Activated naive CD8-positive, alpha-beta T cell treated with anti-CD3 and anti-CD28 coated beads, Interleukin-2, amount 50 U/mL, for 16 hours (primary cell): ENCODE data around the gene PLCG2.
"Not testable (repeated sequence)": the region's sequence is repeated elsewhere in the genome, so short reads cannot be mapped to it uniquely, and the experiment has no call there.

ENCODE experiments used
- DNase-seq: peaks from one replicate; pipeline ENCODE4 v3.0.0-alpha.2; 2020; ENCODE audit warnings: low read depth, low spot score

The PLCG2 gene

GRCh38 chr16:81938326-81939163 lies 159.5 kb downstream of the PLCG2 start:
- DNase-seq, result no peak

DNA sequence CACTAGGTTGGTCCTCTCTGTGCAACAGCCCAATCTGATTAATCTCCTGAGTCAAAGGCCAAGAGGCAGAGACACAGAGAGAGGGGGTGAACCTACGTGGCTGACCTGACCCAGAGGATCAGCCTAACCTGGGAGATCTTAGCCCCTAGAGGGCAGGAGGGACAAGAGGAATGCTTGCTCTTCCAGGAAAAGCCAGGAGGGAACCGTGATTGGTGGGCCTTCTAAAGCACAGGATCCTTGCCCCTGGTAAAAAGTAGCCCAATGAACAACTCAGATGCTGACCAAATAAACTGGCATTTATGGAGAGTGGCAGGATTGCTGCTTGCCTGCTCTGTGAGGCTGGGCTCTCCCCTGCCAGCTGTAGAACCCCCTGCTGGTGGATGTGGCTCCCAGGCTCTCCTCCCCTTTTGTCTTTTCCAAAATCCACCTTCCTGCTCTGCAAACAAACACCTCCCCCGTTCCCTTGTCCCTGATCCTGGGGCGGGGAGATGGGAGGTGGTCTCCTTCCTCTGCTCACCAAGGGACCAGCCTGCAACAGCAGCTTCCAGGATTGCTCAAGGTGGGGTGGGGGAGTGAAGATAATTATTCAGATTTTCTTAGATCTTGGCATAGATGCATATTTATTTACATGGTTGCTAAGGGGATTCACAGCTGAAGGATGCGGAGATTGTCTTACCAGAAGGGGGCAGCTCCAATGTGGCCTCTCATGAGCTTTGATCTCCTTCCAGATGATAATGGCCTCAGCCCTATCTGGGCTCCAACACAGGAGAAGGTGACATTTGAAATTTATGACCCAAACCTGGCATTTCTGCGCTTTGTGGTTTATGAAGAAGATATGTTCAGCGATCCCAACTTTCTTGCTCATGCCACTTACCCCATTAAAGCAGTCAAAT lies 160.3 kb downstream of the PLCG2 start:
- DNase-seq, result no peak

DNA sequence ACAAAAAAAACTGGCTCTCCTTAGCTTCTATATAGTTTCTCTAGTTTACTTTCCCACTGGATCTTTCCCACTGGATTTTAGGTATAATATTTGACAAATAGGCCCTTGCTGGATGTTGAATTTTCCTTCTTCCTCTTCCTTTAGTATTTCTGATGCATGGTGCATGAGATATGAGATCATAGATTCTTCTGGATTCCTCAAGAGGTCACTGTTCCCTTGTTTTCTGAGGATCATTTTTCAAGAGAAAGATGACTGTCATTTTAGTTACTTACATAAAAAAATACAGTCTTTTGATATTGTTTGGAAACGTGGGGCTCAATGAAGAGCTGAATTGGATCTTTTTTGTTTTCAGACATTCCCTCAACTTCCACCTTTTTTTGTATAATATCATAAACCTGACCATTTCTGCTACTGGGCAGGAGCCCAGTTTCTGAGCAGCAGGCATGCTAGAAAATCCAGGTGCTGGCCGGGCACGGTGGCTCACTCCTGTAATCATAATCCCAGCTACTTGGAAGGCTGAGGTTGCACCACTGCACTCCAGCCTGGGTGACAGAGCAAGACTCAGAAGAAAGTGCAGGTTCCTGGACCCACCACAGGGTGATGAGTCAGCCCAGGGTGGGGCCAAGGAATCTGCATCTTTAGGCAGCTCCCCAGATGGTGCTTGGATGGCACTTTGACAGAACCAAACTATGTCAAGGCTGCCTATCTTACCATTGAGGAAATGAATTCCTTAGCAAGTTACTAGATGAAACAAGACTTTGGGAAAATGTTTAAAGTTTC lies 161.9 kb downstream of the PLCG2 start:
- DNase-seq, result no peak

DNA sequence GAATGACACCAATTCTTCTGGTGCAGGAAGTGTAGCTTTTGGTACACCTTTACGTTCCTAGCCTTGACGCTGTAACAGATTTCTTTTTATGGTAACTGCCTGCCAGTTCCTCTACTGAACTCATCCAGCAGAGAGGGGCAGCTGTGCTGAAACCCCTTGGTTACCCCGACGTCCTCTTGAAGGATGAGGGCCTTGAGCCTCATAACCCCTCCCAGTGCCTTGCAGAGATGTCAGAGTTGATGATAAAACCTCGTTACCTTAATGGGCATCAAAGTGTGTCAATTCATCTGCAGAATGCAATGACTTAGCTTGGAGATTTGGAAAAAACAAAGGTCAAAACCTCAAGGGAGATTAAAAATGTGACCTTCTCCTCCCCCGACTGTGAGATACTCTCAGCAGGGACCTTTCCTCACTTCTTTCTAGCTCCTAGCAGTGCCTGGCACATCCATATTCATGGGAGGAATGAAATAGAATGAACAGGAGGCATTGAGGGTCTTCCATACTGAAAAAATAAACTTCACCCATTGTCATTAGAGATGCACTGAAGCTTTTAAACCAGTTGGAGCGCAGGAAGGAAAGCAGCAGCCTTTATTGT lies 163.0 kb downstream of the PLCG2 start:
- DNase-seq, result no peak

GRCh38 chr16:81945665-81946064 lies 166.6 kb downstream of the PLCG2 start:
- DNase-seq, result no peak

GRCh38 chr16:81946206-81946605 lies 167.1 kb downstream of the PLCG2 start:
- DNase-seq, result no peak

DNA sequence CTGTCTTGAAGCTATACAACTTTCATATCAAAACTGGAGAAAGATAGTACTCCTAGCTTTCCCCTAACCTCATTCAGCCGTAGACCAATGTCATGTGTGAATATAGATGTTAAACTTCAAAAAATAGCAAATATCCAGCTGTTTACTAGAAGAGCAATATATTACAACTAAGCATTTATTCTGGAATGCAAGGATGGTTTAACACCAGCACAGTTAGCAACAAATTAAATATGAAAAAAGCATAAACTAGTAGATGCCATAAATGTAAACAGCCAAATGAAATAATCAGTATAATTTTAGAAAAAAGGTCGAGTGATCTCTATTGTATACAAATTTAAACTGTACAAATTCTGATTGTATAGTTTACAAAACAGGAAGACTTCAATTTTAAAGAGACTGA lies 172.5 kb downstream of the PLCG2 start:
- DNase-seq, result no peak

DNA sequence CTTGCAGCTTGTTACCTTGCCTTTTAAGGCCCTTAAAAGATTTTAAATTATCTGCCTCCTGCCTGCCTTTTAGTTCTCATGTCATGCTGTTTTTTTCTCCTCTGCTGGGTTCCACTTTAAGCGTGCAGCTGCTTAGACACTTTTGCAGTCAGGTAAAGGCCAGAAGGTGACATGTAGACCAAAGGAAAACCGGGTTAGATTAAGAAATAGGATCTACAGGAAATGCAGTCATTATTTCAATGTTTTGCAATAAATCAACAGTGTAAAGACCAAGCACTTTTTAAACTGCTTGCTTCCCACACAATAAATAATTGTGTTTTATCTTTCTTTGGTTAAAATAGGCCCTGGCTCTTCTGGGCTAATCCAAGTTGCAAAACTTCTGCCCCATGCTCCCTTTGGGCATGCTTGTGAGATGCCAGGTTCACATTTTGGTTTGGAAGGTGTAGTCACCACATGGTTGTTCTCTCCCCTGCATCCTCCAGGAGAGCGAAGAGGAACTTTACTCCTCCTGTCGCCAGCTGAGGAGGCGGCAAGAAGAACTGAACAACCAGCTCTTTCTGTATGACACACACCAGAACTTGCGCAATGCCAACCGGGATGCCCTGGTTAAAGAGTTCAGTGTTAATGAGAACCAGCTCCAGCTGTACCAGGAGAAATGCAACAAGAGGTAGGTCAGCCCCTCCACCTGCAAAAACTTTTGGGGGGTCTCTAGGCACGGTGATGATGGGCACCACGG lies 177.3 kb downstream of the PLCG2 start:
- DNase-seq, result no peak

DNA sequence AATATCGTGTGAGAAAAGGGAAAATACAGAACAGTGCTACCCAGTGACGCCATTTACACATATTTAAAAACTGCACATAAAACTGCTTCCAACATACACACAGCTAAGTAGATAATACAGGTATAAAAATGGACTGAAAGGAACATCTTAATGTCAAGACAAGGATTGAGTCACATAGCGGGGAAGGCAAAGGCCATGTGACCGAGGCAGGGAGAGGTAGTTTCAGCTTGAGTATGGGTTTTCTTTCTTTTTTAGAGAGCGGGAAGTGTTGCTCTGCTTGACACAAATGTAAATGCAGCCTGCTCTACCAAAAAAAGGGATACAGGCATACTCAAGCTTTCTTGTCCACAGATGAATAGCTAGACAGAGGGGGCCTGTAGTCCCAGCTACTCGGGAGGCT lies 185.7 kb downstream of the PLCG2 start:
- no peak for DNase-seq

- DNase-seq, result no peak
Measured at GRCh38 chr16:81967358-81967757, 188.3 kb downstream of the PLCG2 start.

- DNase-seq, result no peak
Measured at GRCh38 chr16:81971853-81972252, 192.8 kb downstream of the PLCG2 start.

- DNase-seq, result no peak
Measured at GRCh38 chr16:81973737-81974136, 194.6 kb downstream of the PLCG2 start.

DNA sequence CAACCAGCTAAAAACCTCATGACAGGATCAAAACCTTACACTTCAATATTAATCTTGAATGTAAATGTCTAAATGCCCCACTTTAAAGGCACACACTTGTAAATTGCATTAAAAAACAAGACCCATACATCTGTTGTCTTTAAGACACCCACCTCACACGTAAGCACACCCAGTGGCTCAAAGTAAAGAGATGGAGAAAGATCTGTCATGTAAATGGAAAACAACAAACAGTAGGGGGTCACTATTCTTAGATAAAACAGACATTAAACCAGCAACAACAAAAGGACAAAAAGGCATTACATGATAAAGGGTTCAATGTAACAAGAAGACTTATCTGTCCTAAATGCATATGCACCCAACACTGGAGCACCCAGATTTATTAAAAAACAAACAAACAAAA lies 196.5 kb downstream of the PLCG2 start:
- no peak for DNase-seq

DNA sequence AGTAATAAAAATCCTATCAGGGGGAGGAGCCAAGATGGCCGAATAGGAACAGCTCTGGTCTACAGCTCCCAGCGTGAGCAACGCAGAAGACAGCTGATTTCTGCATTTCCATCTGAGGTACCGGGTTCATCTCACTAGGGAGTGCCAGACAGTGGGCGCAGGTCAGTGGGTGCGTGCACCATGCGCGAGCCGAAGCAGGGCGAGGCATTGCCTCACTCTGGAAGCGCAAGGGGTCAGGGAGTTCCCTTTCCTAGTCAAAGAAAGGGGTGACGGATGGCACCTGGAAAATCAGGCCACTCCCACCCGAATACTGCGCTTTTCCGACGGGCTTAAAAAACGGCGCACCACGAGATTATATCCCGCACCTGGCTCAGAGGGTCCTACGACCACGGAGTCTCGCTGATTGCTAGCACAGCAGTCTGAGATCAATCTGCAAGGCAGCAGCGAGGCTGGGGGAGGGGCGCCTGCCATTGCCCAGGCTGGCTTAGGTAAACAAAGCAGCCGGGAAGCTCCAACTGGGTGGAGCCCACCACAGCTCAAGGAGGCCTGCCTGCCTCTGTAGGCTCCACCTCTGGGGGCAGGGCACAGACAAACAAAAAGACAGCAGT lies 198.3 kb downstream of the PLCG2 start:
- DNase-seq, result not testable (repeated sequence)

DNA sequence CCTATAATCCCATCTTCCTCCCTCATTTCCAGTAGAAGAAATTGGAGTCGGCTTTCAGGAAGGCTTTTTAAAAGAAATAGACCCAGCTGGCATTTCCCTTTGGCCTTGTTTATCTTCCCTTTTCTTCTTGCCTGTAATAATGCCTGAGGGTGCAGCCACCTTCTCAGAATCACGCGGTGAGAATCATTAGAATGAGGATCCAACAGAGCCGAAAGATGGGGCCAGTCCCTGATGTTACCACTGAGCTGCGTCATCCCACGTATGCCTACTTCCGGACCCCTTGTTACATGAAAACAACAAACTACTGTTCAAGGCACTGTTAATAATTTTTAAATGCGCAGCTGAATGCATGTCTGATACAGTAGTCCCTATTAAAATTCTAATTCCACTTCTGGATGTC lies 208.0 kb downstream of the PLCG2 start:
- no peak for DNase-seq

DNA sequence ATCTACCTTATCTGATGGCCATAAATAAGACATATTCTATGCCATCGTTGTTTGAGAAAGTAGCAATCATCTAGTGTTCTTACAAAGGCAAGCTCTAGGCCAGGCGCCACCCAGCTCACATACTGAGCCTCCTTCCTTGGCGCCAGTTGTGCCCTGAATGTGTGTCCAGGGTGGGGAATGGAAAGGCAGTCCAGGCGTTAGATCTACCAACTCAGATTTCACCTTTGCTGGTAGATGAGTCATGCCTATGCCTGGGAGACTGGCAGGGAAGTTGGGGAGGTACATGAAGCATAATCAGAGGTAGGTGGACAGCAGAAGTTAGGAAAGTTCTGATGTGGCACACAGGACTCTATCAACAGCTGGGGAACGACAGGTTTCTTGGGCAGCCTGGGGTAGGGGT lies 208.6 kb downstream of the PLCG2 start:
- DNase-seq, result no peak

- DNase-seq, result no peak
Measured at GRCh38 chr16:81992859-81993258, 213.8 kb downstream of the PLCG2 start.

DNA sequence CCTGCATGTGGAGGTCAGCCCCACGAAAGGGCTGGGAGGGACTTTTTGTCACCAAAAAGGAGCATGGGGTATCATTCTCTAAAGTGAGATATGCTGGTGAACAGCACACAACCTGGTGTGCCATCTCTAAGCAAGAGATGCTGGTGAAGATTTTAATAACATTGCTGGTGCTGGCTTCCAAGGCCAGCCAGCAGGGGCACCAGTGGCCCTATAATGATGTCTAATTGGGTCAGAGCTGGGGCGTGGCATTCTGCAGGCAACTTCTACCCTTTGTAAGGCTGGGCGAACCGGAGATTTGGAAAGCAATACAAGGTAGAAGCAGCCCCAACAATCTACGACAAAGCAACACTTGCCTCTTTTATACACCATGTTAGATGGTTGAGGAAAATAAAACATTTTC lies 215.4 kb downstream of the PLCG2 start:
- no peak for DNase-seq

DNA sequence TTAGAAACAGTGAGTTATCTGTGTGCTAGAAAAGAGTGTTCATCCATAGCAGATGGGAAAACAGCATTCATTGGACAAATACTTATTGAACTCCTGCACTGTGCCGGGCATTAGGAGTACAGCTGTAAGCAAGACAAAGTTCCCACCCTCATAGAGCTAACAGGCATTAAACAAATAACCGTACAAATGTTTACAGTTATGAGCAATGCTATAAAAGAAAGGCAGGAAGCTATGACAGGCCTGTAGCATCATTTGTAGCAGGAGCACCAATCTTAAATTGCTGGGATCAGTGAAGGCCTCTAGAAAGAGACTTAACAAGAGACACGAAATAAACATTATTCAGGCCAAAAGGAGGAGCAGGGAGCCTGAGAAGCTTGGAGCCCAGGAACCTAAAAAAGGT lies 216.6 kb downstream of the PLCG2 start:
- DNase-seq, result no peak

- no peak for DNase-seq
Measured at GRCh38 chr16:81996664-81997509, 217.8 kb downstream of the PLCG2 start.
